Nephron progenitor cell (in vitro differentiated cells): ENCODE measurements around the gene ZNF324.
A peak's percentile ranks its signal among the peaks of the same experiment; 100 is the strongest.

Source experiments
- DNase-seq: peaks from one replicate; pipeline ENCODE4 v3.0.0; 2021
- H3K27ac Mint-ChIP-seq: 2 replicates; pipeline ENCODE4 v1.8.0; 2021; ENCODE audit warnings: mild to moderate bottlenecking, moderate library complexity, mixed read lengths
- H3K27me3 Mint-ChIP-seq: 2 replicates; pipeline ENCODE4 v1.8.0; 2021; ENCODE audit warnings: mild to moderate bottlenecking, low read depth, mixed read lengths; ENCODE audit not compliant: poor library complexity
- H3K36me3 Mint-ChIP-seq: 2 replicates; pipeline ENCODE4 v1.8.0; 2021; ENCODE audit warnings: low read depth, mixed read lengths
- H3K4me1 Mint-ChIP-seq: 2 replicates; pipeline ENCODE4 v1.8.0; 2021; ENCODE audit warnings: mixed read lengths
- H3K4me3 Mint-ChIP-seq: 2 replicates; pipeline ENCODE4 v1.8.0; 2021; ENCODE audit warnings: mild to moderate bottlenecking, moderate library complexity, mixed read lengths
- H3K9me3 Mint-ChIP-seq: 2 replicates; pipeline ENCODE4 v1.8.0; 2021; ENCODE audit warnings: mild to moderate bottlenecking, moderate library complexity, mixed read lengths
- TF ChIP-seq, protein P1 (sequence below): fragments of 200-600 bp; sonication (generic); IDR thresholded peaks from 2 replicates; pipeline ENCODE4 v1.5.0; 2021; ENCODE audit warnings: antibody characterized with exemption

The ZNF324 gene

GRCh38 chr19:58475714-58476497 lies 9.0 kb downstream of the ZNF324 start, which contains the start of gene ZNF446:
ZNF446 (plus strand) TSS chr19:58476352; CDS start chr19:58477219, 867 bp downstream.
- no peaks in the 10 kb centered on the region for H3K9me3 Mint-ChIP-seq
- DNase-seq: peak; percentile 94
- no peaks in the 10 kb centered on the region for H3K27me3 Mint-ChIP-seq
- H3K27ac Mint-ChIP-seq: peak within 1 kb of the TSS; percentile 99
- peak within 1 kb of the TSS; percentile 90 for H3K4me3 Mint-ChIP-seq
- peaks cover 8% of the 10 kb centered on the region for H3K36me3 Mint-ChIP-seq
- H3K4me1 Mint-ChIP-seq: peaks cover 28% of the 10 kb centered on the region
- TF ChIP-seq, protein P1, sequence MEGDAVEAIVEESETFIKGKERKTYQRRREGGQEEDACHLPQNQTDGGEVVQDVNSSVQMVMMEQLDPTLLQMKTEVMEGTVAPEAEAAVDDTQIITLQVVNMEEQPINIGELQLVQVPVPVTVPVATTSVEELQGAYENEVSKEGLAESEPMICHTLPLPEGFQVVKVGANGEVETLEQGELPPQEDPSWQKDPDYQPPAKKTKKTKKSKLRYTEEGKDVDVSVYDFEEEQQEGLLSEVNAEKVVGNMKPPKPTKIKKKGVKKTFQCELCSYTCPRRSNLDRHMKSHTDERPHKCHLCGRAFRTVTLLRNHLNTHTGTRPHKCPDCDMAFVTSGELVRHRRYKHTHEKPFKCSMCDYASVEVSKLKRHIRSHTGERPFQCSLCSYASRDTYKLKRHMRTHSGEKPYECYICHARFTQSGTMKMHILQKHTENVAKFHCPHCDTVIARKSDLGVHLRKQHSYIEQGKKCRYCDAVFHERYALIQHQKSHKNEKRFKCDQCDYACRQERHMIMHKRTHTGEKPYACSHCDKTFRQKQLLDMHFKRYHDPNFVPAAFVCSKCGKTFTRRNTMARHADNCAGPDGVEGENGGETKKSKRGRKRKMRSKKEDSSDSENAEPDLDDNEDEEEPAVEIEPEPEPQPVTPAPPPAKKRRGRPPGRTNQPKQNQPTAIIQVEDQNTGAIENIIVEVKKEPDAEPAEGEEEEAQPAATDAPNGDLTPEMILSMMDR: no peak

DNA sequence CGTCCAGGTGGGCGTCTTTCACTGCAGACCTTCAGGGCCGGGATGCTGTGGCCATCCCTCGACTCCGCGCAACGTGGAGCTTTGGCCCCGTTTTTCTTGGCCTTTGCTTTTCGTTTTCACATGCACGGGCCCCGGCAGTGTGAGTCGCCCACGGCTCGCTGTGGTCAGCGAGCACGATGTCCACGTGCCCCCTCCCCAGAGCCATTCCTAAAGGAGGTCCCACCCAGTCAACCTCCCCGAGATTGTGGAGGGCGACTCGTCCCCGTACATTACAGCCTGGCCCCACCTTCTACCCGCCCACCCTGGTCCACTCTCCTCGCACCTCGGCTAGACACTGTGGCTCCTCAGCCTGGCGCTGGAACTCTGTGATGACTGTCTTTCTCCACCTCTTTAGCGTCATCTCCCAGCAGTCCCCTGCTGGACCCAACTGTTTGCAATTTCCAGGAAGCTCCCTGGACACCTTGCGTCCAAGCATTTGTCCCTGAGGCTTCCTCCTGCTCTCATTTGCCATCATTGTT lies 9.7 kb downstream of the ZNF324 start:
- Mint-ChIP-seq H3K27ac (peak overlapping the region; percentile 99), H3K36me3 (peaks cover 8% of the 10 kb centered on the region), H3K4me3 (peak overlapping the region; percentile 90), H3K27me3 (no peaks in the 10 kb centered on the region), H3K4me1 (peaks cover 28% of the 10 kb centered on the region), H3K9me3 (no peaks in the 10 kb centered on the region)
- TF ChIP-seq, protein P1: no peak
- no peak for DNase-seq

GRCh38 chr19:58477130-58477529 lies 10.2 kb downstream of the ZNF324 start:
- Mint-ChIP-seq H3K27me3 (no peaks in the 10 kb centered on the region), H3K27ac (peak overlapping the region; percentile 99), H3K4me1 (peaks cover 28% of the 10 kb centered on the region), H3K4me3 (peak overlapping the region; percentile 90), H3K9me3 (no peaks in the 10 kb centered on the region), H3K36me3 (peaks cover 11% of the 10 kb centered on the region)
- DNase-seq: no peak
- TF ChIP-seq, protein P1: no peak

GRCh38 chr19:58477871-58478270 lies 11.0 kb downstream of the ZNF324 start:
- no peaks in the 10 kb centered on the region for H3K9me3 Mint-ChIP-seq
- no peak for DNase-seq
- H3K4me1 Mint-ChIP-seq: peaks cover 28% of the 10 kb centered on the region
- H3K27ac Mint-ChIP-seq: no peak overlapping the region
- H3K4me3 Mint-ChIP-seq: no peak overlapping the region
- H3K36me3 Mint-ChIP-seq: peaks cover 13% of the 10 kb centered on the region
- TF ChIP-seq, protein P1: no peak
- H3K27me3 Mint-ChIP-seq: no peaks in the 10 kb centered on the region

DNA sequence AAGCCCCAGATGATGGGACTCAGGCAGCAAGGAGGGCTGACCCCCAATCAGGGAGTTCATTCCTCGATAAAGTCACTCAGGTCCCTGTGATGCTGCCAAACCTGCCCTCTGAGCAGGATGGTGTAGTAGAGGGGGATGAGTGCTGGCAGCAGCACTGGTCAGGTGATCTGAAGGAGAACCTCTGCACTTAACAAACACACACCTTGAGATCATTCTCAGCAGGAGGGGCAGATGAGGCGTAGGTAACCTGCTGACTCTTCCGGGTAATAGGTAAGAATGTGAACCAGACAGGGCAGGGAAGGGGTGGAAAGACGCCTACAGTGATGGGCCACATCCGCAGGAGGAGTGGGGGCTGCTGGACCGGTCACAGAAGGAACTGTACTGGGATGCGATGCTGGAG lies 12.4 kb downstream of the ZNF324 start:
- peaks cover 23% of the 10 kb centered on the region for H3K4me1 Mint-ChIP-seq
- no peak overlapping the region for H3K27ac Mint-ChIP-seq
- no peaks in the 10 kb centered on the region for H3K27me3 Mint-ChIP-seq
- TF ChIP-seq, protein P1: no peak
- no peaks in the 10 kb centered on the region for H3K9me3 Mint-ChIP-seq
- H3K36me3 Mint-ChIP-seq: peaks cover 21% of the 10 kb centered on the region
- H3K4me3 Mint-ChIP-seq: no peak overlapping the region
- DNase-seq: no peak
